ENCODE measurements around the gene SLC22A5. TPM values are rescaled to one million over a fixed set of nuclear protein-coding genes. Genes with fewer than 3 reads are reported as not detected.

SLC22A5 gene
- total RNA-seq, 1 experiment from 2014 or later = 3.6 TPM

GRCh38 chr5:132410451-132411303 is 41.2 kb downstream of the SLC22A5 start (continued):
- TF ChIP-seq CDX4 (CRISPR knock-in tag; IDR thresholded peaks at IDR 0.05; ENCODE audit: borderline replicate concordance) (no peak), PRRX2 (CRISPR knock-in tag; IDR thresholded peaks at IDR 0.05) (no peak), ZBTB43 (CRISPR knock-in tag; IDR thresholded peaks at IDR 0.05) (no peak), ELF4 (CRISPR knock-in tag; IDR thresholded peaks at IDR 0.05; ENCODE audit: low read depth) (no peak), STAT6 (CRISPR knock-in tag; conservative IDR thresholded peaks at IDR 0.05; ENCODE audit: low read depth) (no peak), RELA (CRISPR knock-in tag; IDR thresholded peaks at IDR 0.05; ENCODE audit: borderline replicate concordance) (no peak), MXD4 (CRISPR knock-in tag; IDR thresholded peaks at IDR 0.05; ENCODE audit: borderline replicate concordance) (no peak), ZBTB21 (CRISPR knock-in tag; IDR thresholded peaks at IDR 0.05; ENCODE audit: borderline replicate concordance) (no peak; the same call in 1 of the 2 replicates), SOX15 (CRISPR knock-in tag; IDR thresholded peaks at IDR 0.05) (no peak), MYBL2 (CRISPR knock-in tag; IDR thresholded peaks at IDR 0.05) (no peak; the same call in none of the 2 replicates), USF2 (CRISPR knock-in tag; IDR thresholded peaks at IDR 0.05) (peak; percentile 35; the same call in 1 of the 2 replicates), ATF1 (CRISPR knock-in tag; IDR thresholded peaks at IDR 0.05) (no peak), TCF7 (CRISPR knock-in tag; IDR thresholded peaks at IDR 0.05; ENCODE audit: low read depth) (no peak), GABPB1 (CRISPR knock-in tag; IDR thresholded peaks at IDR 0.05) (no peak), ZNF532 (CRISPR knock-in tag; IDR thresholded peaks at IDR 0.05; ENCODE audit: borderline replicate concordance) (no peak), GRHL2 (CRISPR knock-in tag; IDR thresholded peaks at IDR 0.05; ENCODE audit: insufficient replicate concordance, severe bottlenecking) (no peak), ZNF138 (CRISPR knock-in tag; conservative IDR thresholded peaks at IDR 0.05) (no peak), NFATC4 (CRISPR knock-in tag; IDR thresholded peaks at IDR 0.05) (no peak), ZNF512 (CRISPR knock-in tag; IDR thresholded peaks at IDR 0.05; ENCODE audit: borderline replicate concordance) (no peak)
- TF ChIP-seq, protein P1, sequence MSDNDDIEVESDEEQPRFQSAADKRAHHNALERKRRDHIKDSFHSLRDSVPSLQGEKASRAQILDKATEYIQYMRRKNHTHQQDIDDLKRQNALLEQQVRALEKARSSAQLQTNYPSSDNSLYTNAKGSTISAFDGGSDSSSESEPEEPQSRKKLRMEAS (CRISPR knock-in tag; IDR thresholded peaks at IDR 0.05) = peak; percentile 12; the same call in 1 of the 2 replicates
- TF ChIP-seq, protein P2, sequence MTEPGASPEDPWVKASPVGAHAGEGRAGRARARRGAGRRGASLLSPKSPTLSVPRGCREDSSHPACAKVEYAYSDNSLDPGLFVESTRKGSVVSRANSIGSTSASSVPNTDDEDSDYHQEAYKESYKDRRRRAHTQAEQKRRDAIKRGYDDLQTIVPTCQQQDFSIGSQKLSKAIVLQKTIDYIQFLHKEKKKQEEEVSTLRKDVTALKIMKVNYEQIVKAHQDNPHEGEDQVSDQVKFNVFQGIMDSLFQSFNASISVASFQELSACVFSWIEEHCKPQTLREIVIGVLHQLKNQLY (CRISPR knock-in tag; IDR thresholded peaks at IDR 0.05) = no peak
- TF ChIP-seq, protein P3, sequence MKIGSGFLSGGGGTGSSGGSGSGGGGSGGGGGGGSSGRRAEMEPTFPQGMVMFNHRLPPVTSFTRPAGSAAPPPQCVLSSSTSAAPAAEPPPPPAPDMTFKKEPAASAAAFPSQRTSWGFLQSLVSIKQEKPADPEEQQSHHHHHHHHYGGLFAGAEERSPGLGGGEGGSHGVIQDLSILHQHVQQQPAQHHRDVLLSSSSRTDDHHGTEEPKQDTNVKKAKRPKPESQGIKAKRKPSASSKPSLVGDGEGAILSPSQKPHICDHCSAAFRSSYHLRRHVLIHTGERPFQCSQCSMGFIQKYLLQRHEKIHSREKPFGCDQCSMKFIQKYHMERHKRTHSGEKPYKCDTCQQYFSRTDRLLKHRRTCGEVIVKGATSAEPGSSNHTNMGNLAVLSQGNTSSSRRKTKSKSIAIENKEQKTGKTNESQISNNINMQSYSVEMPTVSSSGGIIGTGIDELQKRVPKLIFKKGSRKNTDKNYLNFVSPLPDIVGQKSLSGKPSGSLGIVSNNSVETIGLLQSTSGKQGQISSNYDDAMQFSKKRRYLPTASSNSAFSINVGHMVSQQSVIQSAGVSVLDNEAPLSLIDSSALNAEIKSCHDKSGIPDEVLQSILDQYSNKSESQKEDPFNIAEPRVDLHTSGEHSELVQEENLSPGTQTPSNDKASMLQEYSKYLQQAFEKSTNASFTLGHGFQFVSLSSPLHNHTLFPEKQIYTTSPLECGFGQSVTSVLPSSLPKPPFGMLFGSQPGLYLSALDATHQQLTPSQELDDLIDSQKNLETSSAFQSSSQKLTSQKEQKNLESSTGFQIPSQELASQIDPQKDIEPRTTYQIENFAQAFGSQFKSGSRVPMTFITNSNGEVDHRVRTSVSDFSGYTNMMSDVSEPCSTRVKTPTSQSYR (CRISPR knock-in tag; IDR thresholded peaks at IDR 0.05) = no peak

Data from WTC11 (cell line).